HepG2 (cell line): ENCODE data around the gene SNN. TPM values are rescaled to one million over a fixed set of nuclear protein-coding genes. Genes with fewer than 3 reads are reported as not detected.

Experiments used
- ARHGAP35 ChIP-seq: sonication (generic); formaldehyde crosslinking; IDR thresholded peaks from 2 replicates; pipeline ENCODE4 v1.9.0; 2022; ENCODE audit warnings: mild to moderate bottlenecking, inconsistent platforms, moderate library complexity, missing genetic modification reagents, borderline replicate concordance
- ARID3A ChIP-seq: IDR thresholded peaks from 2 replicates; pipeline ENCODE4 v1.6.1; 2012; ENCODE audit warnings: low read depth, low read length, improper control_type of control experiment
- ARID4A ChIP-seq: sonication (generic); formaldehyde crosslinking; IDR thresholded peaks from 2 replicates; pipeline ENCODE4 v1.5.0; 2020; ENCODE audit warnings: mild to moderate bottlenecking, missing genetic modification reagents, borderline replicate concordance
- CENPX ChIP-seq: sonication (generic); formaldehyde crosslinking; IDR thresholded peaks from 2 replicates; pipeline ENCODE4 v1.9.0; 2021; ENCODE audit warnings: mild to moderate bottlenecking, missing genetic modification reagents, moderate library complexity
- JUND ChIP-seq: sonication (generic); formaldehyde crosslinking; IDR thresholded peaks from 2 replicates; pipeline ENCODE4 v1.8.0; 2022; ENCODE audit warnings: mild to moderate bottlenecking, missing genetic modification reagents
- LCORL ChIP-seq, 2 experiments: fragments of 450-650 bp in 1 of 2; sonication (generic) in 1 of 2; formaldehyde crosslinking in 1 of 2; IDR thresholded peaks; 2 replicates each; pipeline versions ENCODE4 v1.5.0 to v1.6.1; 2017 to 2020; ENCODE audit warnings: antibody characterized with exemption in 1 of 2, missing genetic modification reagents in 1 of 2
- MAFG ChIP-seq: sonication (generic); formaldehyde crosslinking; IDR thresholded peaks from 2 replicates; pipeline ENCODE4 v1.5.1; 2020; ENCODE audit warnings: mild to moderate bottlenecking, missing genetic modification reagents
- NCOA1 ChIP-seq: sonication (generic); formaldehyde crosslinking; IDR thresholded peaks from 2 replicates; pipeline ENCODE4 v1.9.0; 2021; ENCODE audit warnings: missing genetic modification reagents
- SMAD3 ChIP-seq: sonication (generic); formaldehyde crosslinking; IDR thresholded peaks from 2 replicates; pipeline ENCODE4 v1.4.0; 2020; ENCODE audit warnings: missing genetic modification reagents
- SMC3 ChIP-seq: IDR thresholded peaks from 2 replicates; pipeline ENCODE4 v1.6.1; 2011; ENCODE audit warnings: low read length, improper control_type of control experiment
- TCF12 ChIP-seq, 2 experiments: fragments of 450-650 bp in 1 of 2; sonication (generic) in 1 of 2; formaldehyde crosslinking in 1 of 2; IDR thresholded peaks; 2 replicates each; pipeline versions ENCODE4 v1.6.1 to v1.8.0; 2017 to 2022; ENCODE audit warnings: antibody characterized with exemption in 1 of 2, mild to moderate bottlenecking in 1 of 2, missing genetic modification reagents in 1 of 2, moderate library complexity in 1 of 2
- THAP11 ChIP-seq: IDR thresholded peaks from 2 replicates; pipeline ENCODE4 v1.6.1; 2016; ENCODE audit warnings: missing biosample characterization, missing genetic modification reagents
- ZNF205 ChIP-seq: IDR thresholded peaks from 2 replicates; pipeline ENCODE4 v1.6.1; 2018; ENCODE audit warnings: missing biosample characterization, missing genetic modification reagents
- ZNF570 ChIP-seq: sonication (generic); formaldehyde crosslinking; IDR thresholded peaks from 2 replicates; pipeline ENCODE4 v1.4.0; 2020; ENCODE audit warnings: mild to moderate bottlenecking, missing genetic modification reagents, borderline replicate concordance
- ZNF792 ChIP-seq: IDR thresholded peaks from 2 replicates; pipeline ENCODE4 v1.6.1; 2016
- ZNF891 ChIP-seq: sonication (generic); formaldehyde crosslinking; IDR thresholded peaks from 2 replicates; pipeline ENCODE4 v1.5.0; 2020; ENCODE audit warnings: mild to moderate bottlenecking, missing genetic modification reagents
- polyA plus RNA-seq, 8 experiments: library from polyadenylated mRNA; depleted of rRNA in 3 of 8; stranded (reverse) in 7 of 8; unstranded in 1 of 8; fragments of >200 nt; fragmentation: Illumina TruSeq in 4 of 8; extraction: Trizol in 4 of 8; gene quantifications; 2 replicates each; pipeline versions ENCODE4 v1.2.1 to v1.2.3, GENCODE V29; 2011 to 2016; ENCODE audit warnings: low read depth in 4 of 8, missing spikeins in 1 of 8, mixed read lengths in 1 of 8; ENCODE audit not compliant: insufficient read depth in 1 of 8
- total RNA-seq, 5 experiments: library from RNA; depleted of rRNA; stranded (reverse); fragments of >200 nt; fragmentation: Illumina TruSeq; extraction: Trizol; gene quantifications; 2 replicates each; pipeline ENCODE4 v1.2.3, GENCODE V29; 2016; ENCODE audit warnings: low read depth in 1 of 5
- TF ChIP-seq, protein P1 (sequence below): sonication (generic); formaldehyde crosslinking; IDR thresholded peaks from 2 replicates; pipeline ENCODE4 v1.5.0; 2020; ENCODE audit warnings: missing genetic modification reagents
- TF ChIP-seq, protein P2 (sequence below): sonication (generic); formaldehyde crosslinking; IDR thresholded peaks from 2 replicates; pipeline ENCODE4 v1.4.0; 2020; ENCODE audit warnings: missing genetic modification reagents

The SNN gene
- total and polyA plus RNA-seq, 2 of the 13 experiments (the other 11 are each of a cell fraction or from before 2014, with no cell fraction given) = 5.2 to 8.4 TPM

DNA sequence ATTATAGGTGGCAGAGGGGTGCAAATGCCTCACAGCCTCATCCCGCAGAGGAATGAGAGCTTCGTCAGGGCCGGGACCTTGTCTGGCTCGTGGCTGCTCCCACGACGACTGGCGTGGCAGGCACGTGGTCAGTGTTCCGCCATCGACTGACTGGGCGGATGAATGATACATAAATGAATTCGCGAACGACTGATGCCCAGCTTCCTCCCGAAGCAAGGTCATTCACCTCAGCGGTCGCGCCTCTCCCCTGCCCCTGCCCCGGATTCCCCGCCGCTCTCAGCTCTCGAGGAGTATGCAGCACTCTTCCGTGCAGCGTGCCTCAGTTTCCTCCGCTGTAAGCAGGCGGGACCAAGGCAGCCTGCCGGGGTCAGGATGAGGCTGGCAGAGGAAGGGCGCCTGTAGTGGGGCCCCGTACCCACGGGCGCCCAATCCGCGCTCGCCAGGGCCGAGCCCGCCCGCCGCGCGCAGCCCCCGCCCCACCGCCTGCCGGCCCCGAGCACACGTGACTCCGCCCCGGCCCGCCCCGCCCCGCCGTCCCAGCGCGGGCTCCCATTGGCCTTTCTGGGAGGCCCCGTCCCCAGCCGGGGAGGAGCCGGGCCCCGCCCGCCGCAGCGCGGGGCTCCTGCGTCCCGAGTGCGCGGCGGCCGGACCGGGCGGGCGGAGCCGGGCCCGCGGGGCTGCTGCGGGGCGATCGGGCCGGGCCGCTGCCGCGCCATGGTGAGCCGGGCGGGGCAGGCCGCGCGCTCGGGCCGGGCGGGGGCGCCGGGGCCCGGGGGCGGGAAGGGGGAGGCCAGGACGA lies at the start of gene SNN (continued):
- TF ChIP-seq TCF12 (IDR thresholded peaks at IDR 0.05) (no peak), TCF12 (CRISPR knock-in tag; IDR thresholded peaks at IDR 0.05) (no peak), SMC3 (no peak), MAFG (CRISPR knock-in tag) (no peak), SMAD3 (CRISPR knock-in tag) (no peak), NCOA1 (no peak), ZNF570 (CRISPR knock-in tag) (no peak), JUND (CRISPR knock-in tag) (no peak), LCORL (IDR thresholded peaks at IDR 0.05) (no peak), LCORL (CRISPR knock-in tag; IDR thresholded peaks at IDR 0.05) (no peak), CENPX (CRISPR knock-in tag) (no peak), ARID4A (CRISPR knock-in tag) (peak; percentile 20; the same call in 1 of the 2 replicates), ZNF205 (CRISPR knock-in tag) (no peak), THAP11 (CRISPR knock-in tag) (no peak), ZNF891 (CRISPR knock-in tag) (peak; percentile 48; the same call in 1 of the 2 replicates), ARHGAP35 (CRISPR knock-in tag) (no peak), ZNF792 (CRISPR knock-in tag) (no peak), ARID3A (no peak)
- TF ChIP-seq, protein P1, sequence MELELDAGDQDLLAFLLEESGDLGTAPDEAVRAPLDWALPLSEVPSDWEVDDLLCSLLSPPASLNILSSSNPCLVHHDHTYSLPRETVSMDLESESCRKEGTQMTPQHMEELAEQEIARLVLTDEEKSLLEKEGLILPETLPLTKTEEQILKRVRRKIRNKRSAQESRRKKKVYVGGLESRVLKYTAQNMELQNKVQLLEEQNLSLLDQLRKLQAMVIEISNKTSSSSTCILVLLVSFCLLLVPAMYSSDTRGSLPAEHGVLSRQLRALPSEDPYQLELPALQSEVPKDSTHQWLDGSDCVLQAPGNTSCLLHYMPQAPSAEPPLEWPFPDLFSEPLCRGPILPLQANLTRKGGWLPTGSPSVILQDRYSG (CRISPR knock-in tag) = no peak
- TF ChIP-seq, protein P2, sequence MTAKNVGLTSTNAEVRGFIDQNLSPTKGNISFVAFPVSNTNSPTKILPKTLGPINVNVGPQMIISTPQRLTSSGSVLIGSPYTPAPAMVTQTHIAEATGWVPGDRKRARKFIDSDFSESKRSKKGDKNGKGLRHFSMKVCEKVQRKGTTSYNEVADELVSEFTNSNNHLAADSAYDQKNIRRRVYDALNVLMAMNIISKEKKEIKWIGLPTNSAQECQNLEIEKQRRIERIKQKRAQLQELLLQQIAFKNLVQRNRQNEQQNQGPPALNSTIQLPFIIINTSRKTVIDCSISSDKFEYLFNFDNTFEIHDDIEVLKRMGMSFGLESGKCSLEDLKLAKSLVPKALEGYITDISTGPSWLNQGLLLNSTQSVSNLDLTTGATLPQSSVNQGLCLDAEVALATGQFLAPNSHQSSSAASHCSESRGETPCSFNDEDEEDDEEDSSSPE = peak; percentile 12; the same call in 1 of the 2 replicates
